Lung microvascular endothelial cell (primary cell): ENCODE data around the gene POLR2I. TPM values are rescaled to one million over a fixed set of nuclear protein-coding genes. Genes with fewer than 3 reads are reported as not detected.
"Not testable (repeated sequence)": the region's sequence is repeated elsewhere in the genome, so short reads cannot be mapped to it uniquely, and the experiment has no call there.

ENCODE experiments used
- DNase-seq, 2 donors: peaks; one replicate each; pipeline versions ENCODE4 v3.0.0 to v3.0.0-alpha.2; 2010; ENCODE audit warnings: low read depth in 2 of 2
- total RNA-seq: library from RNA; depleted of rRNA; stranded (reverse); fragments of >200 nt; gene quantifications from 2 replicates; pipeline ENCODE4 v1.2.1, GENCODE V29; 2014

The POLR2I gene
- total RNA-seq, 1 donor from 2014 or later: 143 TPM

DNA sequence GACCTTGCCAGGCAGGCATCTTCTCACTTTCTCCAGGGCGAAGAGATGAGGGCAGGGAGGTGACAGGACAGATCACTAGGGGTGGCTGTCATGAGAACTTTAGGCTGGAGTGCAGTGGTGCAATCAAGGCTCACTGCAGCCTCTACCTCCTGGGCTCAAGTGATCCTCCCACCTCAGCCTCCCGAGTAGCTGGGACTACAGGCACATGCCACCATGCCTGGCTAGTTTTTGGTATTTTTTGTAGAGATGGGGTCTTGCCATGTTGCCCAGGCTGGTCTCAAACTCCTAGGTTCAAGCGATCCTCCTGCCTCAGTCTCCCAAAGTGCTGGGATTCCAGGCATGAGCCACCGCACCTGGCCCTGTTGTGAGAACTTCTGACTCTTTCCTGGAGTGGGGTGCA lies 20.2 kb upstream of the POLR2I start:
- DNase-seq: not testable (repeated sequence)

DNA sequence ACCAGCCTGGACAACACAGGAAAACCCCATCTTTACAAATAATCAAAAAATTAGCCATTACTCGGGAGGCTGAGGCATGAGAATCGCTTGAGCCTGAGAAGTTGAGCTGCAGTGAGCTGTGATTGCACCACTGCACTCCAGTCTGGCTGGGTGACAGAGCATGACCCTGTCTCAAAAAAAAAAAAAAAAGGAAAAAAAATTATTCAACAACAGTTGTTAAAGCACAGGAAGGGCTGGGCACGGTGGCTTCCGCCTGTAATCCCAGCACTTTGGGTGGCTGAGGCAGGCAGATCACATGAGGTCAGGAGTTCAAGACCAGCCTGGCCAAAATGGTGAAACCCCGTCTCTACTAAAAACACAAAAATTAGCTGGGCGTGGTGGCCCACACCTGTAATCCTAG lies 16.5 kb upstream of the POLR2I start:
- DNase-seq: peak in 1 of 2 donors; percentile 30

DNA sequence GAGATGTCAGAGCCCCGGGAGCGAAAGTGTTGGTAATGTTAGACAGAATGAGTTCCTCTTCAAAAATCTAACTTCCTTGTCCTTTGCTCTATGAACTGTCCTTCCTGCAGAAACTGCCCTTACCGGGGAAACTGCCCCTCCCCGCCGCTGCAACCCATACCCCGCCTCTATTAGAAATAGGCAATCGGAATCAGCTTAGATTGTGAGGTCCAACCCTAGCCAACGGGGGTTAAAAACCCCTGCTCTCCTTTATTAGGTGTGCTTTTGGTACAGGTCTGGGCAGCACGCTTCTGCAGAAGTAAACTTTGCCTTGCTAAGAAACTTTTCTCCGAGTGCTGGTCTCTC lies 13.7 kb upstream of the POLR2I start:
- no peak for DNase-seq

DNA sequence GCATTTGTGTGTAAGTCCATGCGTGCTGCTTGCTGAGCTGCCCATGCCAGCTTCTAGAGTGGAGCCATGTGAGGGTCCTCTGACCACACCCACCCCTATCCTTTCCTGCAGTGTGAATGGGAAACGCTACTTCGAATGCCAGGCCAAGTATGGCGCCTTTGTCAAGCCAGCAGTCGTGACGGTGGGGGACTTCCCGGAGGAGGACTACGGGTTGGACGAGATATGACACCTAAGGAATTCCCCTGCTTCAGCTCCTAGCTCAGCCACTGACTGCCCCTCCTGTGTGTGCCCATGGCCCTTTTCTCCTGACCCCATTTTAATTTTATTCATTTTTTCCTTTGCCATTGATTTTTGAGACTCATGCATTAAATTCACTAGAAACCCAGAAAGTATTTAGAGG lies 10.9 kb upstream of the POLR2I start:
- no peak for DNase-seq

DNA sequence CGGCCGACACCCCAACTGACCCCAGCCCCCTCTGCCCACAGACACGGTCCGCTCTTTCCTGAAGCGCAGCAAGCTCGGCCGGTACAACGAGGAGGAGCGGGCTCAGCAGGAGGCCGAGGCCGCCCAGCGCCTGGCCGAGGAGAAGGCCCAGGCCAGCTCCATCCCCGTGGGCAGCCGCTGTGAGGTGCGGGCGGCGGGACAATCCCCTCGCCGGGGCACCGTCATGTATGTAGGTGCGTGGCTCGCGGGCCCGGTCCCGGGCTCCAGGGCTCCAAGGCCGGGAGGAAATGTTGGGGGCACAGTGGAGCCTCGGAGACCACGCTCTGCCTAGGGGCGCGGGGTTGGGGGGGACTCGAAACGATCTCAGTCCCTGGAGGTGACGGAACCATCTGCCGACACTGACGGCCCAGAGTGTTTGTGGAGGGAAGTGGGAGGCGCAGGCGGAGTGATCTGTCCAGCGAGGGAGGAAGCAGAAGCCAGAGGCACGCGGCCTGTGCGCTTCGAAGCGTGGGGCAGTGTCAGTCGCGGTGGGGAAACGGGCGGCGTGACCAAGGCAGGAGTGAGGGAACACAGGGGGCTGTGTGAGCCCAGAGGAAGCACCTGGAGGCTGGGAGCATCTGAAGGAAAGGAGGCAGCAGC lies 6.9 kb upstream of the POLR2I start:
- DNase-seq: no peak

DNA sequence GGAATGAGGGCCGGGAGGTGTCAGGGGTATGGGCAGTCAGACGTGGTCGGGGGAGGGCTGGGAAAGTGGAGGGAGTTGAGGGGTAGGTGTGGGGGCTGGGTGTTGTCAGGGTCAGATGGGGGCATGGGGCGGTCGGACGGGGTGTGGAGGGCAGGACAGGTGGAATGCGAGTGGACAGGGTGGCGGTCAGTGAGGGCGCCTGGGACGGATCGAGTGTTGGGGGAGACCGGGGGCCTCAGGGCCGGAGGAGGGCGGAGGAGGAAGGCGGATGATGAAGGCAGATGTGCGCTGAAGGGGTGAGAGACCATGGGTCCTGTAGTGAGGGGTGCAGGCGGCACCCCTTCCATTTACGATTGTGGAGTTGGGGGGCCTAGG lies 6.3 kb upstream of the POLR2I start:
- no peak for DNase-seq

DNA sequence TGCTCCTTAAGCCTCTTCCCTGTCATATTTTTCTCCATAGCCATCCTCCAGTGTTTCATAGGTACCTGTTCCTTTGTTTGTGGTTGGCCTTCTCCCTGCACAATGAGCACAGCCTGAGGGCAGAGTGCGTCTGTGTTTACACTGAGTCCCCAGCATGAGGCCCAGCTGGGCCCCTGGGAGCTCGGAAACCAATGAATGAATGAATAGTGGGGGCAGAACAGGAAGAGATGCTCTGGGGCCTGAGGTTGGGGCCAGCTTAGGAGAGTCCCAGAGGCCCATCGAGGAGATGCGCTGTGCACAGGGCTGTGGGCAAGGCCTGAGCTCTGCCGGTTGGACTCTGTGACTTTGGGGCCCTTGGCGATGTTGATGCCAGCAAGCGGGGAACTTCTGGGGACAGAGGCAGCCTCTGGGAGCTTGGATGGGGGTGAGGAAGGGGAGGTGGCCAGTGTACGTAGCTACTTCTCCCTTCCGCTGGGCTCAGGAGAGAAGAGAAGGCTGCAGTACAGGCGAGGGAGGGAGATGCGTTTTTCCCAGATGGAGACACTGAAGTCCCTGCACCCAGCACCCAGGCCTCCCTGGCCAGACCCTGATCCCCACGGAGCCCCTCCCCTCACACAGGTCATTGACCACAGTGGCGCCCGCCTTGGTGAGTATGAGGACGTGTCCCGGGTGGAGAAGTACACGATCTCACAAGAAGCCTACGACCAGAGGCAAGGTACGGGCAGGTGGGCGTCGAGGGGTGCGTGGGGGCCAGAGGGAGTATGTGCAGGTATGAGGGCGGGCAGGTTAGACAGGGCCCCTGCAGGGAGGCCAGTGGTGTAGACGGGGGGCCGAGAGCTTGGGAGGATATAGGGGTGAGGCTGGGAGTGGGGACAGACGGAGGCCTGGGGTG lies 5.7 kb upstream of the POLR2I start:
- DNase-seq: no peak

DNA sequence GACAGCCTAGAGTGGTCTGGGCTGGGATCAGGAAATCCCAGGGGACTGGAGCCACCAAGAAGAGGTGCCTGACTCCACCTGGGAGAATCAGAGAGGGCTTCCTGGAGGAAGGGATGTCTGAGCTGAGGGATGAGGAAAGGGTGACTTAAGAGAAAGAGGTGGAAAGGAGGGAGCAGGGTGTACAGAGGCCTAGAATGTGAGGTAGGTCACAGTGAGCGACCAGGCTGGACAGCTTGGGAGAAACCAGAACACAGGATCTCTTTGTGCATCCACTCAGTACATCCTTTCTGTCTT lies 1.6 kb upstream of the POLR2I start:
- no peak for DNase-seq

DNA sequence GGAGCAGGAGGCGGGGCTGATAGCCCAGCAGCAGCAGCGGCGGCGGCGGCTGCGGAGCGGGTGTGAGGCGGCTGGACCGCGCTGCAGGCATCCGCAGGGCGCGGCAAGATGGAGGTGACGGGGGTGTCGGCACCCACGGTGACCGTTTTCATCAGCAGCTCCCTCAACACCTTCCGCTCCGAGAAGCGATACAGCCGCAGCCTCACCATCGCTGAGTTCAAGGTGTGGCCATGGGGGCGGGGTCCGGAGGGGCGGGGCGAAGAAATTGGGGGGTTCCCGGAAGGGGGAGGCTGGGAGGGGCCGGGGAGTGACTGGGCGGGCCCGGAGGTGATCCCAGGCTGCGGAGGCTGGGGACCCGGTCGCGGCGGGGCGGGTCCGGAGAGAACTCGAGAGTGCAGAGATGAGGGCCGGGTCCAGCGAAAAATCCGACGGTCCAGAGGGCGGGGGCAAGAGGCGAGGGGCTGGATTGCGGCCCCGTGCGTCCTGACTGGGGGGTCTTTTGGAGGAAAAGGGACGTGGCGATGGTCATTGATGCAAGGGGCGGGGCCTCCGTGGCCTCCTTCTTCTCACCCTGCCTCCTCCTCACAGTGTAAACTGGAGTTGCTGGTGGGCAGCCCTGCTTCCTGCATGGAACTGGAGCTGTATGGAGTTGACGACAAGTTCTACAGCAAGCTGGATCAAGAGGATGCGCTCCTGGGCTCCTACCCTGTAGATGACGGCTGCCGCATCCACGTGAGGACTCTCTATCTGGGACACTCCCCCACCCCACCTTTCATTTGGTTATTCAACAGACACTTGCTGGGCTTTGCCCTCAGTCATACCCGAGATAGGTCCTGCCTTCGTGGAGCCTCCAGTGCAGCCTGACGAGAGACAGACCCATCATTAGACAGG lies 1.0 kb upstream of the POLR2I start, which contains the start of gene TBCB:
TBCB (plus strand) TSS at position 16 of the 891 bp plus-strand sequence; CDS start at position 109, 93 bp downstream.
- DNase-seq: peak; percentile 20 to 32

DNA sequence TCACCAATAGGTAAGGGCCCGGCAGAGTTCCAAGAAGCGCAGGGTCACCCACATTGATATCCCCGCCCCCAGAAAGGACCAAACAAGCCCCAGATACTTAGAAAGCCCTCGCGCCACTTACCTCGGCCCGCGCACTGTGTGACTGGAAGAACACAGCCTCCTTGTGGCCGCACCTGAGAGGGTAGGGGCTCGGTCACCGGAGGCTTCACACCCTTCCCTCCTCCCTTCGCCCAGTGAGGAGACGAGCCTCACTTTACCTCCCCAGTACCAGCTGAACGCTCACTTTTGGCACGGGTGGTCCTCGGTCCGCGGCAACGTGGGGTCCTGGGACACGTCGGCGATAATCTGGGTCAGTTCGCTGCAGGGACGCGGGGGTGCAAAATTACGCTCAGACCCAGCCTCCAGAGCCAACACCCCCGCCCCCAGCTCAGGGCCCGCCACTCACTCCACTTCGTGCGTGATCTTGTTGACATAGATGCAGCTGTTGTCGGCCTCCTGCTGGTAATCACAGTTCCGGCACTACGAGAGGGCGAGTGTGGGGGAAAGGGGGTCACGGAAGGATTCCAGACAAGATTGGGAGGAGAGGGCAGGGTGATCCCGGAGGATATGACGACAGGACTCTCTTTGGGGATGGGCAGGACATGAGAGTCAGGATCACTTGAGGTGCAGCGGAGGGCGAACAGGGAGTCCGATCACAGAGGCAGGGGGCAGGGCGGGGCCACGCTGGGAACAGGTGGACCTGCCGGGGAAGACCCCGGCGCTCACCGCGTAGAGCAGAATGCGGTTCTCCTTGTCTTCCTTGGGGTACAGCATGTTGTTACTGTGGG lies 568 bp downstream of the POLR2I start:
- DNase-seq: peak; percentile 49 to 51

DNA sequence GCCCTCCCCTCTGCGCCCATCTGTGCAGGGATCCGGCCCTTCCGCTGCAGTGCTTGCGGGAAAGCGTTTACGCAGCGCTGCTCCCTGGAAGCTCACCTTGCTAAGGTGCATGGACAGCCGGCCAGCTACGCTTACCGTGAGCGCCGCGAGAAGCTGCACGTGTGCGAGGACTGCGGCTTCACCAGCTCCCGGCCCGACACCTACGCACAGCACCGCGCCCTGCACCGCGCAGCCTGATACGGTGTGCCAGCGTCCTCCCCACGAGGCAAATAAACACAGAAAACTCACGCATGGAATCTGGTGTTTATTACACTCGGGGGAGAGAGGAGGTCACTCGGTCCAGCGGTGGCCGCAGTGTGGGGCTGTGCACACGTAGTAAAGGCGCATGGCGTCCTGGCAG lies 1.2 kb downstream of the POLR2I start:
- DNase-seq: no peak

DNA sequence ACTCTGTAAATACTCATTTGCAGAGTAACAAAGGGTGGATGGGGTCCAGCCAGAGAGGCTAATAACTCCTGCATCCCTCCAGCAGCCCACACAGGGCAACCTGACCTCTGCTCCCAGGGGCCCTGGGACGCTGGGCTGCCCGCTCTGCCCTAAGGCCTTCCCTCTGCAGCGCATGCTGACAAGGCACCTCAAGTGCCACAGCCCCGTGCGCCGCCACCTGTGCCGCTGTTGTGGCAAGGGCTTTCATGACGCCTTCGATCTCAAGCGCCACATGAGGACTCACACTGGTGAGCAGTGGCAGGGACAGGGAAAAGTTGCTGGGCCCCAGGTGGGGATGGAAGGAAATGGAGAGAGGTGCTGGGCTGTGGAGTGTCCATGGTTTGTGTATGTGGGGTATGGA lies 2.0 kb downstream of the POLR2I start:
- DNase-seq: no peak

DNA sequence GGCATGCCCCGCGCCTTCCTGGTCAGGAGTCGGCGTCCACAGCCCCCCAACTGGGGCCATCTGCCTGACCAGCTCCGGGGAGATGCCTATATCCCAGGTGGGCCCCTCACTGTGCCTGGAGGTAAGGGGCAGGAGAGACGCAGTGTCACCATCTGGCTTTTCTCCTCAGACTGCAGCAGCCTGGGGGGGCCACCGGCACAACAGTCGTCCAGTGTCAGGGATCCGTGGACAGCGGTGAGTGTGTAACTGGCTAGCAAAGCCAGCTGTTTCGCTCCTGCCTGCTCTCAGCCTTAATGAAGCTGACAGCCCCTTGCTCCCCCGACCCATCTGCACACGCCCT lies 3.5 kb downstream of the POLR2I start:
- DNase-seq: no peak

DNA sequence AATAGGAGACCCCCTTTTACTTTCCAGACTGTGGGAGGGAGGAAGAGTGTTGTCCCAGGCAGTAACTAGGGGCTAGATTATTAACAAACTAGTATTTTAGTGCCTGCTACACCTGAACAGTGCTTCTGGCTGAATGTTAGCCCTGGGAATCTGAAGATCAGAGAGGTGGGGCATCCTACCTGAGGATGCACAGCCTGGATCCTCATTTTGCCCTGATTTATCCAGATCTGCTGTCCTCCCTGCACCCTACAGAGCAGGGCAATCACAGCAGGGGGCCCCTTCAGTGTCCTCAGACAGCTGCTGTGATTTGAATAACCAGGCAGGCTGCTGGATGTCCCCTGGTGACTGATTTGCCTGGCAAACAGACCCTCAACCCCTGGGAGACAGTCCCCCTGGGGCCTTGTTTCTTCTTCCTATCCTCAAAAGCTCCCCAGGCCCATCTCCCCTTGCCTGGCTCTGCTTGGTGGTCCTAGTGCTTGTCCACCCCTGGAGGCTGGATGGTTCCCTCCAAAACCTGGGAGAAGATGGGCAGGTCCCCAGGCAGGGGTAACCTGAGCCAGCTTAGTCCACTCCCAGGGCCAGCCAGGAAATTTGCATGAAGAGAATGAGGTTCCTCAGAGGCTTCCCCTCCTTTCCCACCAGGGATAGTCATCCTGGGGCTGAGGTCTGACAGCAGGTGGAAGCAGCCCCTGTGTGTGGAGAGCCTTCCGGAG lies 4.0 kb downstream of the POLR2I start, which contains the start of gene OVOL3:
OVOL3 (plus strand) TSS at position 657 of the 713 bp plus-strand sequence. CDS start 60 bp downstream, outside the sequence.
- DNase-seq: no peak

DNA sequence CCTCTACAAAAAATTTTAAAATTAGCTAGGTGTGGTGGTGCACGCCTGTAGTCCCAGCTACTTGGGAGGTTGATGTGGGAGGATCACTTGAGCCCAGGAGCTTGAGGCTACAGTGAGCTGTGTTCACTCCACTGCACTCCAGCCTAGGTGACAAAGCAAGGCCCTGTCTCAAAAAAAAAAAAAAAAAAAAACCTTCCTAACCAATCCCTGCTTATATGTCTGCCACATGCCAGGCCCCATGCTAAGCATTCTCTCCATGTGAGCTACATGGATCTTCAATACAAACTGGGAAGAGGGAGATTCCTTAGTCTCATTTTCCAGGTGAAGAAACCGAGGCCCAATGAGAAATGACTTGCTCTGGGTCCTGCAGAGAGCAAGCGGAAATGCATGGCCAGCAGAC lies 6.0 kb downstream of the POLR2I start:
- no peak for DNase-seq

DNA sequence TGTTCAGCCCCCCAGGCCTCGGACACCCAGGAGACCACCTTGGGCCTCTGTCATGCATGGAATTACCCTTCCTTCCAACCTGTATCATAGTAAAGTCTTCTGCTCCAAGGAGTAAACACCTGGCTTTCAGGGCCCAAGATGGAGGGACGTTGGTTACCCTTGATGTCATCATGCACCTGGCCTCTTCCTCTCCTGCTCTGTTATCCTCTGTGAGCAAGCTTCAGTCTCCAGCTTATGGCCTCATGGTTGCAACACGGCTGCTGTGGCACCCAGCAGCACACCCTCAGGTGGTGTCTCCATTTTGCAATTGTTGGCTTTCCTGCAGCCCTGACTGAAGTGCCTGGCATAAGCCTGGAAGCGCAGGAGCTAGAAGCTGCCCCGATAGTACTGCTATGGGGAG lies 7.7 kb downstream of the POLR2I start:
- DNase-seq: no peak

DNA sequence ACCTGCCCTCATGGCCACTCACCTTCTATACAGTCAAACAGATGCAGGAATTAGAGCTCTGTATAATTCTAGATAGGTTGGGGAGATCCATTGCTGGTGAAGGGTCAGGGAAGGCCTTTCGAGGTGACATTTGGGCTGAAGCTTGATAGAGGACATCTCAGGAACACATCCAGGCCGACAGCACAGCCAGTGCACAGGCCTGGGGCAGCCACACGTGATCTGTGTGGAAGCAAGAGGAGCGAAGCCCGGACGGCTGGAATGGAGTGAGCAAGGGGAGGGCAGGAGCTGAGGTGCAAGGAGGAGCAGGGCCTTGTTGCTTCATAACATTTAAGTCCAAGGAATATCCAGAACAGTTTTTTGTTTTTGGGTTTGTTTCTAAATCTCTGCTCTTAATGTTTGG lies 8.2 kb downstream of the POLR2I start:
- DNase-seq: no peak

DNA sequence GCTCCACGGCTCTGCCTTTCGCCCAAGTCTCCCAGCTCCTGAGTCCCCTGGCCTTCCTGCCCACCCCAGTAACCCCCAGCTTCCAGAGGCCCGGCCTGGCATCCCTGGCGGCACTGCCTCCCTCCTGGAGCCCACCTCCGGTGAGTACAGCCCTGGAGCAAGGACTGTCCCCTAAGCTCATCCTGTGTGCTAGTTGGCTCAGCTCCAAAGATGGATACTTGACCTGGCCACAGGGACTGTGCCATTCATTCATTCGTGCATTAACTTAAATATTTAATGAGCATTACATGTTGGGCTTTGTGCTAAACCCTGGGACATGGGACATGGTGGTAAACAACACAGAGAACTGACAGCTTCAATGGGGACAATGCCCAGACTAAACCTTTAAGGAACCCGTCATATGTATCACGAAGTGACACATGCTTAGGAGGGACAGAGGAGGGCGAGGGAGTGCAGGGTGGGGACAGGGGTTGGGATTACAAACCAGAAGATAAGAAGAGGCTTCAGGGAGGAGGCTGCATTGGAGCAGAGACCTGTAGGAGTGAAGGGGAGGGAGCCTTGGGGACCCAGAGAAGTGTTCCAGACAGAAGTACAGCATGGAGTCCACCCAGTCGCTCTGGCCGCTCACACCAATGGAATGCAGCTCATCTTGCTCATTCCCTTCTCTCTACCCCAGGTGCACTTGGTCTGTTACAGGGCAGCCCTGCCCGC lies 10.7 kb downstream of the POLR2I start:
- DNase-seq: no peak

DNA sequence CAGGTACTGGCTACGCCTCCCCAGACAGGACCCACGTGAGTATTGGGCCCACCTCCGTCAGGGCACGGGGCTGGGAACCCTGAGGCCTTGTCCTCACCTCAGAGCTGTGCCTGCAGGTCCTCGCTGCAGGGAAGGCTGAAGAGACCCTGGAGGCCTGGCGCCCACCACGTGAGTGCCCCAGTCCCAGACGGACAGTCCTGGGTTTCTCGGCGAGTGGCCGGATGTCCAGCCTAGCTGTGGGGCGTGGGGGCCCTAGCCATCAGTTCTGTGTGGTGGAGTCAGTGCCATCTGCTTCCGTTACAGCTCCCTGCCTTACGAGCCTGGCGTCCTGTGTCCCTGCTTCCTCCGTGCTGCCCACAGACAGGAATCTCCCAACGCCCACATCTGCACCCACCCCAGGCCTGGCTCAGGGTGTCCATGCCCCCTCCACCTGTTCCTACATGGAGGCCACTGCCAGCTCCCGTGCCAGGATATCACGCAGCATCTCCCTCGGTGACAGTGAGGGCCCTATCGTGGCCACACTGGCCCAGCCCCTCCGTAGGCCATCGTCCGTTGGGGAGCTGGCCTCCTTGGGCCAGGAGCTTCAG lies 11.5 kb downstream of the POLR2I start:
- no peak for DNase-seq
